SK-N-SH treated with all-trans-retinoic acid at 6 μM for 48 hours (cell line): ENCODE measurements around the gene DOK4.

Source experiments
- ATAC-seq: fragments of 200-7000 bp; cut with Tn5 transposase; 3 replicates; pipeline ENCODE4 v1.9.1; 2020; ENCODE audit warnings: mild to moderate bottlenecking, moderate library complexity
- ARNTL ChIP-seq: fragments of 450-650 bp; formaldehyde crosslinking; IDR thresholded peaks from 2 replicates; pipeline ENCODE4 v1.5.0; 2020; ENCODE audit warnings: low read depth, mild to moderate bottlenecking, moderate library complexity, borderline replicate concordance
- BACH2 ChIP-seq: fragments of 250-450 bp; sonication (Bioruptor Pico); IDR thresholded peaks from 2 replicates; pipeline ENCODE4 v1.9.0; 2021; ENCODE audit warnings: mild to moderate bottlenecking, borderline replicate concordance
- ESRRG ChIP-seq: fragments of 250-450 bp; sonication (Bioruptor Pico); IDR thresholded peaks from 2 replicates; pipeline ENCODE4 v1.6.1; 2021; ENCODE audit warnings: mild to moderate bottlenecking
- GLIS3 ChIP-seq: fragments of 250-450 bp; sonication (Bioruptor Pico); IDR thresholded peaks from 2 replicates; pipeline ENCODE4 v1.5.0; 2020; ENCODE audit warnings: mild to moderate bottlenecking, moderate library complexity
- OSR1 ChIP-seq: fragments of 250-450 bp; sonication (Bioruptor Pico); IDR thresholded peaks from 2 replicates; pipeline ENCODE4 v1.8.0; 2022; ENCODE audit warnings: moderate library complexity, mild to moderate bottlenecking, inconsistent platforms
- PPARA ChIP-seq: fragments of 250-450 bp; sonication (Bioruptor Pico); IDR thresholded peaks from 2 replicates; pipeline ENCODE4 v1.5.0; 2020; ENCODE audit warnings: mild to moderate bottlenecking, borderline replicate concordance
- RARB ChIP-seq: fragments of 250-450 bp; sonication (Bioruptor Pico); IDR thresholded peaks from 2 replicates; pipeline ENCODE4 v1.8.0; 2021; ENCODE audit warnings: mild to moderate bottlenecking, moderate library complexity
- SNAI2 ChIP-seq: fragments of 250-450 bp; sonication (Bioruptor Pico); IDR thresholded peaks from 2 replicates; pipeline ENCODE4 v1.5.0; 2020; ENCODE audit warnings: mild to moderate bottlenecking, moderate library complexity
- TCF4 ChIP-seq: fragments of 250-450 bp; sonication (Bioruptor Pico); IDR thresholded peaks from 2 replicates; pipeline ENCODE4 v1.8.0; 2021; ENCODE audit warnings: mild to moderate bottlenecking, moderate library complexity, borderline replicate concordance
- TOX ChIP-seq: fragments of 250-450 bp; sonication (Bioruptor Pico); IDR thresholded peaks from 2 replicates; pipeline ENCODE4 v1.8.0; 2021; ENCODE audit warnings: mild to moderate bottlenecking, moderate library complexity, borderline replicate concordance
- ZC3H10 ChIP-seq: fragments of 250-450 bp; sonication (Bioruptor Pico); IDR thresholded peaks from 2 replicates; pipeline ENCODE4 v1.5.1; 2021; ENCODE audit warnings: mild to moderate bottlenecking, moderate library complexity
- ZFP3 ChIP-seq: fragments of 250-450 bp; sonication (Bioruptor Pico); IDR thresholded peaks from 2 replicates; pipeline ENCODE4 v1.5.0; 2020; ENCODE audit warnings: mild to moderate bottlenecking, moderate library complexity
- ZFP30 ChIP-seq: fragments of 450-650 bp; formaldehyde crosslinking; IDR thresholded peaks from 2 replicates; pipeline ENCODE4 v1.5.0; 2022; ENCODE audit warnings: mild to moderate bottlenecking, moderate library complexity
- ZNF565 ChIP-seq: fragments of 450-650 bp; formaldehyde crosslinking; conservative IDR thresholded peaks from 2 replicates; pipeline ENCODE4 v1.5.0; 2020; ENCODE audit warnings: low read depth, mild to moderate bottlenecking, moderate library complexity
- ZNF70 ChIP-seq: fragments of 450-650 bp; formaldehyde crosslinking; IDR thresholded peaks from 2 replicates; pipeline ENCODE4 v1.5.0; 2020; ENCODE audit warnings: mild to moderate bottlenecking, moderate library complexity
- ZNF8 ChIP-seq: fragments of 450-650 bp; formaldehyde crosslinking; IDR thresholded peaks from 2 replicates; pipeline ENCODE4 v1.5.0; 2020; ENCODE audit warnings: mild to moderate bottlenecking, moderate library complexity
- TF ChIP-seq, protein P1 (sequence below): fragments of 250-450 bp; sonication (Bioruptor Pico); IDR thresholded peaks from 2 replicates; pipeline ENCODE4 v1.5.0; 2020; ENCODE audit warnings: mild to moderate bottlenecking, moderate library complexity
- TF ChIP-seq, protein P2 (sequence below): fragments of 250-450 bp; sonication (Bioruptor Pico); IDR thresholded peaks from 2 replicates; pipeline ENCODE4 v1.5.1; 2021; ENCODE audit warnings: mild to moderate bottlenecking, moderate library complexity
- TF ChIP-seq, protein P3 (sequence below): fragments of 250-450 bp; sonication (Bioruptor Pico); IDR thresholded peaks from 2 replicates; pipeline ENCODE4 v1.8.0; 2021; ENCODE audit warnings: low read depth, mild to moderate bottlenecking, moderate library complexity, borderline replicate concordance

The DOK4 gene

DNA sequence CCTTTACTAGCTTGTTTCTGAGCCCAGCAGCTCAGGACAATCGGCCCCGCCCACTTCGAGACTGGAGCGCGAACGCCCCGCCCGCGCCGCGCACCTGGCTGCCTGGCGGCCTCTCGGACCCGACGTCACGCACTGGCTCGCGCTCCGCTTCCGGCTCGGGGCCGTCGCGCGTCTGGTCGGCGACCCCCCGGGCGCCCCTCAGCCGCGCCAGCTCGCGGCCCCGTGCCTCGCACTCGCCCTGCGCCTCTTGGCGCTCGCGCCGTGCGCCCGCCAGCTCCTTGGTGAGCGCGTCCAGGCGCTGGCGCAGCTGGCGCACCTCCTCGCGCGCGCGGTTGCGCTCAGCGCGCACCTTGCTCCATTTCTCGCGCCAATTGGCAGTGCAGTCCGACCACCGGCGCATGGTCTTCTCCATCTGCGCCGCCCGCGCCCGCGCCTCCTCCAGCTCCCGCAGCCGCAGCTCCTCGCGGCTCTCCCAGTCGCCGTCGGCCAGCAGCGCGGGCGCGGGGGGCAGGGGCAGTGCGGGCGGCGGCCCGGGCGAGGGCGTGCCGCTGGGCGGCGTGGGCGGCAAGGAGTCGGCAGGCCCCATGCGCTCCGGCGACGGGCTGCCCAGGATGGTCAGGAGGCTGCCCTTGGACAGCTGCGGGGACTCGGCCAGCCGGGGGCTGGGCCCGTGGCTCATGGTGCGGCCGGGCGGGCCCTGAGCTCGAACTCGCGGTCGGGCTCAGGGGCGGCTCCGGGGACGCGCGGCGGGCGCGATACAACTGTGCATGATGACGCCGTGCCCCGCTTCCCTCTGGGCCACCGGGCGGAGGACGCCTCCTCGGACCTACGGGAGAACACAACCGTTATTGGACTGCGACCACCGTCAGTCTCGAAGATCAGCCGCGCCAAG, 42.5 kb upstream of the DOK4 start:
- no peak for TF ChIP-seq ZNF565 (CRISPR knock-in tag)
- no peak for TF ChIP-seq ZFP30 (CRISPR knock-in tag)
- no peak for TF ChIP-seq ZFP3 (CRISPR knock-in tag)
- TF ChIP-seq ZC3H10 (CRISPR knock-in tag) = no peak
- no peak for TF ChIP-seq RARB (CRISPR knock-in tag)
- TF ChIP-seq PPARA = no peak
- TF ChIP-seq, protein P1, sequence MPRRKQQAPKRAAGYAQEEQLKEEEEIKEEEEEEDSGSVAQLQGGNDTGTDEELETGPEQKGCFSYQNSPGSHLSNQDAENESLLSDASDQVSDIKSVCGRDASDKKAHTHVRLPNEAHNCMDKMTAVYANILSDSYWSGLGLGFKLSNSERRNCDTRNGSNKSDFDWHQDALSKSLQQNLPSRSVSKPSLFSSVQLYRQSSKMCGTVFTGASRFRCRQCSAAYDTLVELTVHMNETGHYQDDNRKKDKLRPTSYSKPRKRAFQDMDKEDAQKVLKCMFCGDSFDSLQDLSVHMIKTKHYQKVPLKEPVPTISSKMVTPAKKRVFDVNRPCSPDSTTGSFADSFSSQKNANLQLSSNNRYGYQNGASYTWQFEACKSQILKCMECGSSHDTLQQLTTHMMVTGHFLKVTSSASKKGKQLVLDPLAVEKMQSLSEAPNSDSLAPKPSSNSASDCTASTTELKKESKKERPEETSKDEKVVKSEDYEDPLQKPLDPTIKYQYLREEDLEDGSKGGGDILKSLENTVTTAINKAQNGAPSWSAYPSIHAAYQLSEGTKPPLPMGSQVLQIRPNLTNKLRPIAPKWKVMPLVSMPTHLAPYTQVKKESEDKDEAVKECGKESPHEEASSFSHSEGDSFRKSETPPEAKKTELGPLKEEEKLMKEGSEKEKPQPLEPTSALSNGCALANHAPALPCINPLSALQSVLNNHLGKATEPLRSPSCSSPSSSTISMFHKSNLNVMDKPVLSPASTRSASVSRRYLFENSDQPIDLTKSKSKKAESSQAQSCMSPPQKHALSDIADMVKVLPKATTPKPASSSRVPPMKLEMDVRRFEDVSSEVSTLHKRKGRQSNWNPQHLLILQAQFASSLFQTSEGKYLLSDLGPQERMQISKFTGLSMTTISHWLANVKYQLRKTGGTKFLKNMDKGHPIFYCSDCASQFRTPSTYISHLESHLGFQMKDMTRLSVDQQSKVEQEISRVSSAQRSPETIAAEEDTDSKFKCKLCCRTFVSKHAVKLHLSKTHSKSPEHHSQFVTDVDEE (CRISPR knock-in tag) = no peak
- TF ChIP-seq, all 23 proteins: peak for 0
- ATAC-seq = no peak

DNA sequence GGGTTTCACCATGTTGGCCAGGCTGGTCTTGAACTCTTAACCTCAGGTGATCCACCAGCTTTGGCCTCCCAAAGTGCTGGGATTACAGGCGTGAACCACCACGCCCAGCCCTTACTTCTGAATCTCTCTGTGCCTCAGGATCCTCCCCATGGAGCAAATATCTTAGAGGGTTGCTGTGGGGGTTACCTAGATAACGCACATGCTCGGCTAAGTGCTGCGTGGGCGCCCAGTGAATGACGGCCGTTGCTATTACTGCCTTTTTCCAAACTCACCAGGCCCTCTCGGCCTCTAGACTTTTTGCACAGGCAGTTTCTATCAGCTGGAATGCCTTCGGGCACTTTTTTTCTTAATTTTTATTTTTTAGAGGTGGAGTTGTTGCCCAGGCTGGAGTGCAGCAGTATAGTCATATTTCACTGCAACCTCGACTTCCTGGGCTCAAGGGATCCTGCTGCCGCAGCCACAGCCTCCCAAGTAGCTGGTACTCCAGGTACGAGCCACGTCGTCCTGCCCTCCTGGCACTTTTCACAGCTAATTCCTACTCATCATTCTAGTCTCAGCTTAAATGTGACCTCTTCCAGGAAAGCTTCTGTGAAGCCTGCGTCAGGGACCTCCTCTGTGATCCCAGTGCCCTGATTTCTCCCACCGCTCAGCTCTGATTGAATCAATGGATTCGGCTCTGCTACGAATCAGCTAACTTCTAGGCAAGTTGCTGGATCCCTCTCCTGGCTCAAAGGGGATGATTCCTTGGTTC, 41.5 kb upstream of the DOK4 start:
- no peak for ATAC-seq
- TF ChIP-seq OSR1 (CRISPR knock-in tag) (no peak), ARNTL (CRISPR knock-in tag) (no peak), ZNF70 (CRISPR knock-in tag) (no peak), TOX (CRISPR knock-in tag) (no peak), GLIS3 (CRISPR knock-in tag) (no peak), TCF4 (CRISPR knock-in tag) (no peak)
- TF ChIP-seq, all 23 proteins: peak for 0

DNA sequence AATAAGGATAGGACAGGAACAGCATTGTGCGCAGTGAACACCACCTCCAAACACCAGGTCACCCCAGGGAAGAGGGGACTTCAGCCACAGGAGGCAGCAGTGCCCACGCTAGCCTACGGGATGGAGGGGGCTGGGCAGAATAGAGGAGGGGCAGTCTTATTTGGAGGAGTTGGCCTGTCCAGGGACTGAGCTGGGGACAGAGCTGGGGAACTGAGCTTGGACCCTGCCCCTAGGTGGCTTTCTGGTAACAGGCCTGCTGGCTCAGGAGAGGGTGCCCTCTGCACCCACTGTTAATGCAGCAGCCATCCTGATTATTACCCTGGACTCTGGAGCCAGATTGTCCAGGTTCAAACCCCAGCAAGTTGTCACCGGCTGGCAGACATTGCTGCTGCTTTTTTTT, 40.7 kb upstream of the DOK4 start:
- TF ChIP-seq ZNF8 = no peak
- ATAC-seq = no peak

DNA sequence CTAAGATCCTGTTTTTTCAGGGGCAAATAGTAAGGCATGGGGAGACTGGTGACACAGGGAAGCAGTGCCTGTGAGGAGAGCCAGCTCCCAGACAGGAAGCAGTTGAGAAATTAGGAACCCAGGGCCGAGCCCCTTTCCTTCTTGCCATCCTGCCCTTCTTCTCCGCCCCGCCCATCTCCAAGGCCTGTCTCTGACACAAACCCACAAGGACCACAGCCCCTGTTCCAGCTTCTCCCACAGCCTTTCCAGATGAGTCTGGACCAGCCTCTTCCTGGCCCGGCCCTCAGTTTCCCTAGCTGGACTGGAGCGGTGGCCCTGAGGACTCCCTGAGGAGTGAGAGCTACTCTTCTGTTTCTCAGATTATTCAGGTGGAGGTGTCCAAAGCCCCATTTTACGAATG, 40.2 kb upstream of the DOK4 start:
- ATAC-seq = no peak
- TF ChIP-seq, protein P2, sequence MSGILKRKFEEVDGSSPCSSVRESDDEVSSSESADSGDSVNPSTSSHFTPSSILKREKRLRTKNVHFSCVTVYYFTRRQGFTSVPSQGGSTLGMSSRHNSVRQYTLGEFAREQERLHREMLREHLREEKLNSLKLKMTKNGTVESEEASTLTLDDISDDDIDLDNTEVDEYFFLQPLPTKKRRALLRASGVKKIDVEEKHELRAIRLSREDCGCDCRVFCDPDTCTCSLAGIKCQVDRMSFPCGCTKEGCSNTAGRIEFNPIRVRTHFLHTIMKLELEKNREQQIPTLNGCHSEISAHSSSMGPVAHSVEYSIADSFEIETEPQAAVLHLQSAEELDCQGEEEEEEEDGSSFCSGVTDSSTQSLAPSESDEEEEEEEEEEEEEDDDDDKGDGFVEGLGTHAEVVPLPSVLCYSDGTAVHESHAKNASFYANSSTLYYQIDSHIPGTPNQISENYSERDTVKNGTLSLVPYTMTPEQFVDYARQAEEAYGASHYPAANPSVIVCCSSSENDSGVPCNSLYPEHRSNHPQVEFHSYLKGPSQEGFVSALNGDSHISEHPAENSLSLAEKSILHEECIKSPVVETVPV = no peak

DNA sequence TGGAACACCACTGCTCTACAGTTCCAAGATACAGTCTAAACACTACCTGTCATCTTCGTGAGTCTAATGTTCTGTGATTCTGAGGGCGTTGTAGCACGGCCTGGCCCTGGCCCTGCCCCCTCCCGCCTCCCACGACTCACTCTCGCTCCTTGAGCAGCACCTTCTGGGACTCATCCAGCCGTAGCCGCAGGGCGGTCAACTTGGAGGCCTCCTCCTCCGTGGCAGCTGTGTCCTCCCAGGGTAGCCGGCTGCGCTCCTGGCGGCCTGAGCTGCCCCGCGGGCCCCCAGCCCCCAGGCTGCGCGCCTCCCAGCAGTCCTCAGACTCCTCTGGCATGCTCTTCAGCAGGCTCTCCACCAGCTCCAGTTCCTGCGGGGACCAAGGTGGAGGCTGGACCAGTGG, 39.5 kb upstream of the DOK4 start:
- TF ChIP-seq ZNF565 (CRISPR knock-in tag) = no peak
- no peak for TF ChIP-seq ZNF70 (CRISPR knock-in tag)
- TF ChIP-seq ZC3H10 (CRISPR knock-in tag) = no peak
- no peak for TF ChIP-seq OSR1 (CRISPR knock-in tag)
- TF ChIP-seq ESRRG = no peak
- TF ChIP-seq BACH2 = no peak
- no peak for TF ChIP-seq ZFP3 (CRISPR knock-in tag)
- TF ChIP-seq ZNF8 = no peak
- no peak for TF ChIP-seq PPARA
- TF ChIP-seq ARNTL (CRISPR knock-in tag) = no peak
- no peak for TF ChIP-seq SNAI2 (CRISPR knock-in tag)
- TF ChIP-seq GLIS3 (CRISPR knock-in tag) = no peak
- no peak for TF ChIP-seq ZFP30 (CRISPR knock-in tag)
- TF ChIP-seq, protein P3, sequence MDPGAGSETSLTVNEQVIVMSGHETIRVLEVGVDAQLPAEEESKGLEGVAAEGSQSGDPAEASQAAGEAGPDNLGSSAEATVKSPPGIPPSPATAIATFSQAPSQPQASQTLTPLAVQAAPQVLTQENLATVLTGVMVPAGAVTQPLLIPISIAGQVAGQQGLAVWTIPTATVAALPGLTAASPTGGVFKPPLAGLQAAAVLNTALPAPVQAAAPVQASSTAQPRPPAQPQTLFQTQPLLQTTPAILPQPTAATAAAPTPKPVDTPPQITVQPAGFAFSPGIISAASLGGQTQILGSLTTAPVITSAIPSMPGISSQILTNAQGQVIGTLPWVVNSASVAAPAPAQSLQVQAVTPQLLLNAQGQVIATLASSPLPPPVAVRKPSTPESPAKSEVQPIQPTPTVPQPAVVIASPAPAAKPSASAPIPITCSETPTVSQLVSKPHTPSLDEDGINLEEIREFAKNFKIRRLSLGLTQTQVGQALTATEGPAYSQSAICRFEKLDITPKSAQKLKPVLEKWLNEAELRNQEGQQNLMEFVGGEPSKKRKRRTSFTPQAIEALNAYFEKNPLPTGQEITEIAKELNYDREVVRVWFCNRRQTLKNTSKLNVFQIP = no peak
- ATAC-seq = no peak
